HepG2 (cell line): Measurements from ENCODE around the gene ACOT8. TPM values are rescaled to one million over a fixed set of nuclear protein-coding genes. Genes with fewer than 3 reads are reported as not detected.

ENCODE experiments used
- MAZ ChIP-seq, 2 experiments: sonication (generic) in 1 of 2; formaldehyde crosslinking in 1 of 2; IDR thresholded peaks; 2 replicates each; pipeline versions ENCODE4 v1.5.0 to v1.6.1; 2012 to 2020; ENCODE audit warnings: low read depth in 2 of 2, mild to moderate bottlenecking in 2 of 2, borderline replicate concordance in 1 of 2, improper control_type of control experiment in 1 of 2, low read length in 1 of 2, missing genetic modification reagents in 1 of 2, moderate library complexity in 1 of 2
- MTA1 ChIP-seq: sonication (generic); formaldehyde crosslinking; IDR thresholded peaks from 2 replicates; pipeline ENCODE4 v1.4.0; 2020; ENCODE audit warnings: missing genetic modification reagents, mild to moderate bottlenecking, borderline replicate concordance
- POLR2AphosphoS5 ChIP-seq: IDR thresholded peaks from 2 replicates; pipeline ENCODE4 v1.6.1; 2012; ENCODE audit warnings: low read depth, low read length
- PTBP1 ChIP-seq: fragments of 200-400 bp; formaldehyde crosslinking; IDR thresholded peaks from 2 replicates; pipeline ENCODE4 v1.6.1; 2018; ENCODE audit warnings: low read length, low read depth; ENCODE audit not compliant: poor library complexity, severe bottlenecking
- SNAPC2 ChIP-seq: sonication (generic); formaldehyde crosslinking; IDR thresholded peaks from 2 replicates; pipeline ENCODE4 v1.8.1; 2022; ENCODE audit warnings: mild to moderate bottlenecking, missing genetic modification reagents
- SUZ12 ChIP-seq: fragments of 150-350 bp; IDR thresholded peaks from 2 replicates; pipeline ENCODE4 v1.6.1; 2014; ENCODE audit warnings: low read depth, low read length
- XBP1 ChIP-seq: sonication (generic); formaldehyde crosslinking; IDR thresholded peaks from 2 replicates; pipeline ENCODE4 v1.5.0; 2020; ENCODE audit warnings: missing genetic modification reagents
- ZC3H13 ChIP-seq: sonication (generic); formaldehyde crosslinking; IDR thresholded peaks from 2 replicates; pipeline ENCODE4 v1.8.1; 2023; ENCODE audit warnings: mild to moderate bottlenecking, missing genetic modification reagents, moderate library complexity
- ZFP36L2 ChIP-seq: sonication (generic); formaldehyde crosslinking; IDR thresholded peaks from 2 replicates; pipeline ENCODE4 v1.4.0; 2020; ENCODE audit warnings: missing genetic modification reagents
- ZNF264 ChIP-seq: sonication (generic); formaldehyde crosslinking; IDR thresholded peaks from 2 replicates; pipeline ENCODE4 v1.4.0; 2020; ENCODE audit warnings: missing genetic modification reagents
- ZNF44 ChIP-seq: sonication (generic); formaldehyde crosslinking; IDR thresholded peaks from 2 replicates; pipeline ENCODE4 v1.5.1; 2020; ENCODE audit warnings: mild to moderate bottlenecking, missing genetic modification reagents
- ZNF569 ChIP-seq: sonication (generic); formaldehyde crosslinking; IDR thresholded peaks from 2 replicates; pipeline ENCODE4 v1.5.0; 2020; ENCODE audit warnings: mild to moderate bottlenecking, missing genetic modification reagents, moderate library complexity, borderline replicate concordance
- polyA plus RNA-seq, 8 experiments: library from polyadenylated mRNA; depleted of rRNA in 3 of 8; stranded (reverse) in 7 of 8; unstranded in 1 of 8; fragments of >200 nt; fragmentation: Illumina TruSeq in 4 of 8; extraction: Trizol in 4 of 8; gene quantifications; 2 replicates each; pipeline versions ENCODE4 v1.2.1 to v1.2.3, GENCODE V29; 2011 to 2016; ENCODE audit warnings: low read depth in 4 of 8, missing spikeins in 1 of 8, mixed read lengths in 1 of 8; ENCODE audit not compliant: insufficient read depth in 1 of 8
- total RNA-seq, 5 experiments: library from RNA; depleted of rRNA; stranded (reverse); fragments of >200 nt; fragmentation: Illumina TruSeq; extraction: Trizol; gene quantifications; 2 replicates each; pipeline ENCODE4 v1.2.3, GENCODE V29; 2016; ENCODE audit warnings: low read depth in 1 of 5
- TF ChIP-seq, protein P1 (sequence below): sonication (generic); formaldehyde crosslinking; IDR thresholded peaks from 2 replicates; pipeline ENCODE4 v1.5.1; 2020; ENCODE audit warnings: missing genetic modification reagents, mild to moderate bottlenecking, borderline replicate concordance
- TF ChIP-seq, protein P2 (sequence below): sonication (generic); formaldehyde crosslinking; IDR thresholded peaks from 2 replicates; pipeline ENCODE4 v1.8.0; 2022; ENCODE audit warnings: low read depth, missing genetic modification reagents
- TF ChIP-seq, protein P3 (sequence below): sonication (generic); formaldehyde crosslinking; IDR thresholded peaks from 2 replicates; pipeline ENCODE4 v1.4.0; 2020; ENCODE audit warnings: low read depth, mild to moderate bottlenecking, missing genetic modification reagents
- TF ChIP-seq, protein P4 (sequence below): IDR thresholded peaks from 2 replicates; pipeline ENCODE4 v1.6.1; 2016; ENCODE audit warnings: low read depth
- TF ChIP-seq, protein P5 (sequence below): IDR thresholded peaks from 2 replicates; pipeline ENCODE4 v1.6.1; 2016
- TF ChIP-seq, protein P6 (sequence below): sonication (generic); formaldehyde crosslinking; IDR thresholded peaks from 2 replicates; pipeline ENCODE4 v1.4.0; 2020; ENCODE audit warnings: missing genetic modification reagents, borderline replicate concordance

The ACOT8 gene
- total and polyA plus RNA-seq, 2 of the 13 experiments (the other 11 are each of a cell fraction or from before 2014, with no cell fraction given) = 31.4 to 45.5 TPM

DNA sequence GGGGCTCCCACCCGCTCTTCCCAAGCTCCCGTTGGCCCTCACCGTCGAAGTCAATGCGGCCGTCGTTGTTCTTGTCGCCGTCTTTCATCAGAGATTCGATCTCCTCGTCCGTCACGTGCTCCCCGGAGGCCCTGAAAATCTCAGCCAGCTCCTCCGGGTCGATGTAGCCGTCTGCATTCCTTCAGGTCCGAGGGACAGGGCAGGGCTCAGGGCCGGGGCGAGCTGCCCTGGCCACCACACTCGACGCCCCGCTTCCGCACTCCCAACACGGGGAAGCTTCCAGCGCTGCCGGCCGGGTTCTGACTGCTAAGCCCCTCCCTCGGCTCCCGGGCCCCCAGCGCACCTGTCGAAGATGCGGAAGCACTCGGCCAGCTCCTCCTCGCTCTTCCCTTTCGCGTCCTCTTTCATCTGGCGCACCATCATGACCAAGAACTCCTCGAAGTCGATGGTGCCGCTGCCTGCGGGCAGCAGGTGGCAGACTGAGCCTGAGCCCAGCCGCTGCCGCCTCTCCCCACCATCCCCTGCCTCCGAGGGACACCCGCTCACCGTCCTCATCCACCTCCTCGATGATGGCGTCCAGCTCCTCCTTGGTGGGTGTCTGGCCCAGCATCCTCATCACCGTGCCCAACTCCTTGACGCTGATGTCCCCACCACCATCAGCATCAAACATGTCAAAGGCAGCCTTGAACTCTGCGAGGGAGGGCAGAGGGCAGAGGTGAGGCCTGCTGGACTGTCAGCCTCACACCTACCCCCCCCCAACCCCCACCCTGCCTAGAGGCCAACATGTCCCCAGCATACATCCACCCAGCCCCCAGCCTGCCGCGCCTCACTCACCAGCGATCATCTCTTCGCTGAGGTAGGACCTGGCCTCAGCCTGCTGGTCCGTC lies 33.0 kb downstream of the ACOT8 start (continued):
- TF ChIP-seq, protein P1, sequence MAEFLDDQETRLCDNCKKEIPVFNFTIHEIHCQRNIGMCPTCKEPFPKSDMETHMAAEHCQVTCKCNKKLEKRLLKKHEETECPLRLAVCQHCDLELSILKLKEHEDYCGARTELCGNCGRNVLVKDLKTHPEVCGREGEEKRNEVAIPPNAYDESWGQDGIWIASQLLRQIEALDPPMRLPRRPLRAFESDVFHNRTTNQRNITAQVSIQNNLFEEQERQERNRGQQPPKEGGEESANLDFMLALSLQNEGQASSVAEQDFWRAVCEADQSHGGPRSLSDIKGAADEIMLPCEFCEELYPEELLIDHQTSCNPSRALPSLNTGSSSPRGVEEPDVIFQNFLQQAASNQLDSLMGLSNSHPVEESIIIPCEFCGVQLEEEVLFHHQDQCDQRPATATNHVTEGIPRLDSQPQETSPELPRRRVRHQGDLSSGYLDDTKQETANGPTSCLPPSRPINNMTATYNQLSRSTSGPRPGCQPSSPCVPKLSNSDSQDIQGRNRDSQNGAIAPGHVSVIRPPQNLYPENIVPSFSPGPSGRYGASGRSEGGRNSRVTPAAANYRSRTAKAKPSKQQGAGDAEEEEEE = no peak
- TF ChIP-seq, protein P2, sequence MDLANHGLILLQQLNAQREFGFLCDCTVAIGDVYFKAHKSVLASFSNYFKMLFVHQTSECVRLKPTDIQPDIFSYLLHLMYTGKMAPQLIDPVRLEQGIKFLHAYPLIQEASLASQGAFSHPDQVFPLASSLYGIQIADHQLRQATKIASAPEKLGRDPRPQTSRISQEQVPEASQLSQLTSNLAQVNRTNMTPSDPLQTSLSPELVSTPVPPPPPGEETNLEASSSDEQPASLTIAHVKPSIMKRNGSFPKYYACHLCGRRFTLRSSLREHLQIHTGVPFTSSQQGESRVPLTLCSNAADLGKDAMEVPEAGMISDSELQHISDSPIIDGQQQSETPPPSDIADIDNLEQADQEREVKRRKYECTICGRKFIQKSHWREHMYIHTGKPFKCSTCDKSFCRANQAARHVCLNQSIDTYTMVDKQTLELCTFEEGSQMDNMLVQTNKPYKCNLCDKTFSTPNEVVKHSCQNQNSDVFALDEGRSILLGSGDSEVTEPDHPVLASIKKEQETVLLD (CRISPR knock-in tag) = no peak
- TF ChIP-seq, protein P3, sequence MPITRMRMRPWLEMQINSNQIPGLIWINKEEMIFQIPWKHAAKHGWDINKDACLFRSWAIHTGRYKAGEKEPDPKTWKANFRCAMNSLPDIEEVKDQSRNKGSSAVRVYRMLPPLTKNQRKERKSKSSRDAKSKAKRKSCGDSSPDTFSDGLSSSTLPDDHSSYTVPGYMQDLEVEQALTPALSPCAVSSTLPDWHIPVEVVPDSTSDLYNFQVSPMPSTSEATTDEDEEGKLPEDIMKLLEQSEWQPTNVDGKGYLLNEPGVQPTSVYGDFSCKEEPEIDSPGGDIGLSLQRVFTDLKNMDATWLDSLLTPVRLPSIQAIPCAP (CRISPR knock-in tag) = no peak
- TF ChIP-seq MAZ (IDR thresholded peaks at IDR 0.05; ENCODE audit: borderline replicate concordance, low read depth, low read length) (0 out of 2 replicates have a peak, but pooled peaks have one; percentile 31), MAZ (CRISPR knock-in tag; IDR thresholded peaks at IDR 0.05; ENCODE audit: low read depth) (0 out of 2 replicates have a peak, but pooled peaks have one; percentile 53), PTBP1 (peak; percentile 24), ZNF44 (CRISPR knock-in tag) (no peak), POLR2AphosphoS5 (no peak), ZNF569 (no peak), MTA1 (no peak), XBP1 (CRISPR knock-in tag) (no peak), ZFP36L2 (CRISPR knock-in tag) (no peak), SUZ12 (no peak), ZC3H13 (CRISPR knock-in tag) (no peak), SNAPC2 (CRISPR knock-in tag) (no peak), ZNF264 (CRISPR knock-in tag) (no peak)
- TF ChIP-seq, protein P4, sequence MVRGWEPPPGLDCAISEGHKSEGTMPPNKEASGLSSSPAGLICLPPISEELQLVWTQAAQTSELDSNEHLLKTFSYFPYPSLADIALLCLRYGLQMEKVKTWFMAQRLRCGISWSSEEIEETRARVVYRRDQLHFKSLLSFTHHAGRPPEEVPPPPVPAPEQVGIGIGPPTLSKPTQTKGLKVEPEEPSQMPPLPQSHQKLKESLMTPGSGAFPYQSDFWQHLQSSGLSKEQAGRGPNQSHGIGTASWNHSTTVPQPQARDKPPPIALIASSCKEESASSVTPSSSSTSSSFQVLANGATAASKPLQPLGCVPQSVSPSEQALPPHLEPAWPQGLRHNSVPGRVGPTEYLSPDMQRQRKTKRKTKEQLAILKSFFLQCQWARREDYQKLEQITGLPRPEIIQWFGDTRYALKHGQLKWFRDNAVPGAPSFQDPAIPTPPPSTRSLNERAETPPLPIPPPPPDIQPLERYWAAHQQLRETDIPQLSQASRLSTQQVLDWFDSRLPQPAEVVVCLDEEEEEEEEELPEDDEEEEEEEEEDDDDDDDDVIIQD (CRISPR knock-in tag) = 0 out of 2 replicates have a peak, but pooled peaks have one; percentile 14
- TF ChIP-seq, protein P5, sequence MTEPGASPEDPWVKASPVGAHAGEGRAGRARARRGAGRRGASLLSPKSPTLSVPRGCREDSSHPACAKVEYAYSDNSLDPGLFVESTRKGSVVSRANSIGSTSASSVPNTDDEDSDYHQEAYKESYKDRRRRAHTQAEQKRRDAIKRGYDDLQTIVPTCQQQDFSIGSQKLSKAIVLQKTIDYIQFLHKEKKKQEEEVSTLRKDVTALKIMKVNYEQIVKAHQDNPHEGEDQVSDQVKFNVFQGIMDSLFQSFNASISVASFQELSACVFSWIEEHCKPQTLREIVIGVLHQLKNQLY (CRISPR knock-in tag) = no peak
- TF ChIP-seq, protein P6, sequence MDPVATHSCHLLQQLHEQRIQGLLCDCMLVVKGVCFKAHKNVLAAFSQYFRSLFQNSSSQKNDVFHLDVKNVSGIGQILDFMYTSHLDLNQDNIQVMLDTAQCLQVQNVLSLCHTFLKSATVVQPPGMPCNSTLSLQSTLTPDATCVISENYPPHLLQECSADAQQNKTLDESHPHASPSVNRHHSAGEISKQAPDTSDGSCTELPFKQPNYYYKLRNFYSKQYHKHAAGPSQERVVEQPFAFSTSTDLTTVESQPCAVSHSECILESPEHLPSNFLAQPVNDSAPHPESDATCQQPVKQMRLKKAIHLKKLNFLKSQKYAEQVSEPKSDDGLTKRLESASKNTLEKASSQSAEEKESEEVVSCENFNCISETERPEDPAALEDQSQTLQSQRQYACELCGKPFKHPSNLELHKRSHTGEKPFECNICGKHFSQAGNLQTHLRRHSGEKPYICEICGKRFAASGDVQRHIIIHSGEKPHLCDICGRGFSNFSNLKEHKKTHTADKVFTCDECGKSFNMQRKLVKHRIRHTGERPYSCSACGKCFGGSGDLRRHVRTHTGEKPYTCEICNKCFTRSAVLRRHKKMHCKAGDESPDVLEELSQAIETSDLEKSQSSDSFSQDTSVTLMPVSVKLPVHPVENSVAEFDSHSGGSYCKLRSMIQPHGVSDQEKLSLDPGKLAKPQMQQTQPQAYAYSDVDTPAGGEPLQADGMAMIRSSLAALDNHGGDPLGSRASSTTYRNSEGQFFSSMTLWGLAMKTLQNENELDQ (CRISPR knock-in tag) = no peak
